Panc1 (cell line): ENCODE results near the gene DHDH.

ENCODE experiments used
- TCF7L2 ChIP-seq: IDR thresholded peaks from 2 replicates; pipeline ENCODE4 v1.6.1; 2011; ENCODE audit warnings: mild to moderate bottlenecking, low read depth, low read length, inconsistent platforms
- TF ChIP-seq, protein P1 (sequence below): fragments of 450-650 bp; IDR thresholded peaks from 2 replicates; pipeline ENCODE4 v1.5.1; 2017; ENCODE audit warnings: mild to moderate bottlenecking

GRCh38 chr19:48962849-48963165, 29.3 kb downstream of the DHDH start:
- TF ChIP-seq, protein P1, sequence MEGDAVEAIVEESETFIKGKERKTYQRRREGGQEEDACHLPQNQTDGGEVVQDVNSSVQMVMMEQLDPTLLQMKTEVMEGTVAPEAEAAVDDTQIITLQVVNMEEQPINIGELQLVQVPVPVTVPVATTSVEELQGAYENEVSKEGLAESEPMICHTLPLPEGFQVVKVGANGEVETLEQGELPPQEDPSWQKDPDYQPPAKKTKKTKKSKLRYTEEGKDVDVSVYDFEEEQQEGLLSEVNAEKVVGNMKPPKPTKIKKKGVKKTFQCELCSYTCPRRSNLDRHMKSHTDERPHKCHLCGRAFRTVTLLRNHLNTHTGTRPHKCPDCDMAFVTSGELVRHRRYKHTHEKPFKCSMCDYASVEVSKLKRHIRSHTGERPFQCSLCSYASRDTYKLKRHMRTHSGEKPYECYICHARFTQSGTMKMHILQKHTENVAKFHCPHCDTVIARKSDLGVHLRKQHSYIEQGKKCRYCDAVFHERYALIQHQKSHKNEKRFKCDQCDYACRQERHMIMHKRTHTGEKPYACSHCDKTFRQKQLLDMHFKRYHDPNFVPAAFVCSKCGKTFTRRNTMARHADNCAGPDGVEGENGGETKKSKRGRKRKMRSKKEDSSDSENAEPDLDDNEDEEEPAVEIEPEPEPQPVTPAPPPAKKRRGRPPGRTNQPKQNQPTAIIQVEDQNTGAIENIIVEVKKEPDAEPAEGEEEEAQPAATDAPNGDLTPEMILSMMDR: no peak
- no peak for TF ChIP-seq TCF7L2
